ENCODE data around the gene SSR1.
"Not testable (repeated sequence)": the region's sequence is repeated elsewhere in the genome, so short reads cannot be mapped to it uniquely, and the experiment has no call there.

Gene SSR1

DNA sequence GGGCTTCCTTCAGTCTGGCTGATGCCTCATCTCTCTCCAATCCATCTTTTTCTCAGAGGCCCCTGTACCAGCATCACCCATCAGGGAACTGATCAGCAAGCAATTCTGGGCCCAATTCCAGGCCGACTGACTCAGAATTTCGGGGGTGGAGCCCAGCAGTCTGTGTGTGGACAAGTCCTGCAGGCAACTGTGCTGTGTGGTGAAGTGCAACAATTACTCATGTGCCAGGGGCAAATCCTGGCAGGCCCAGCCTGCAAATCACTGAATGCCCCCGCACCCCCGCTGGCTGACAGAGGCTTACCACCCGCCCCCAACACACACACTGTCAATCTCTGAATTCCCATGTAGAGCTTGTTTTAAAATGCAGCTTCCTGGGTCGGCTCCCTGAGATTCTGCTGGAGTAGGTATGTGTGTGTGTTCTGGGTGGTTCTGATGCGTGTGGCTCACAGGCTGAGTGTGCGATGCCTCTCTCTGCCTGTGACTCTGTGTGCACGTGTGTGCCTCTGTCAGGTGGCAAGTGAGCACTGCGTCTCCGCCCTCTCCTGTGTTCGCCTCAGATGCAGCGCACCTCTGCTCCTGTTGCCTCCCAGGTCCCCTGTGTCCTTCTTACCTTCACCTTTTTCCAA is 45.4 kb downstream of the SSR1 start:
- Histone ChIP-seq H3K79me2 (ENCODE audit: insufficient read depth, low read length) (no peaks in the 10 kb centered on the region), H3K9me2 (ENCODE audit: low read depth, low read length) (no peaks in the 10 kb centered on the region), H3K27ac (ENCODE audit: low read depth, low read length, poor library complexity, severe bottlenecking) (no peak overlapping the region), H3K4me2 (ENCODE audit: low read length) (no peak overlapping the region), H3K27me3 (ENCODE audit: insufficient read depth, low read length) (peaks cover 8% of the 10 kb centered on the region; the same call in 1 of the 2 replicates), H4K20me1 (ENCODE audit: insufficient read depth, low read length) (no peaks in the 10 kb centered on the region), H3F3A (ENCODE audit: insufficient read depth, low read length) (no peaks in the 10 kb centered on the region), H3K36me3 (ENCODE audit: insufficient read depth, low read length) (no peaks in the 10 kb centered on the region; the same call in 1 of the 2 replicates), H3K4me1 (ENCODE audit: insufficient read depth, low read length, severe bottlenecking) (no peaks in the 10 kb centered on the region), H3K9me3 (ENCODE audit: low read length) (no peaks in the 10 kb centered on the region), H3K9ac (ENCODE audit: low read length) (no peak overlapping the region), H2AFZ (ENCODE audit: low read length) (no peak overlapping the region), H3K4me3 (ENCODE audit: low read depth, low read length, poor library complexity, severe bottlenecking) (no peak overlapping the region)
- TF ChIP-seq CTCF (IDR thresholded peaks at IDR 0.05; ENCODE audit: low read length) = no peak

GRCh38 chr6:7267071-7267465 is 45.9 kb downstream of the SSR1 start:
- Histone ChIP-seq H3K27ac (ENCODE audit: low read depth, low read length, poor library complexity, severe bottlenecking) (no peak overlapping the region), H3F3A (ENCODE audit: insufficient read depth, low read length) (no peaks in the 10 kb centered on the region), H4K20me1 (ENCODE audit: insufficient read depth, low read length) (no peaks in the 10 kb centered on the region), H3K9ac (ENCODE audit: low read length) (no peak overlapping the region), H3K4me1 (ENCODE audit: insufficient read depth, low read length, severe bottlenecking) (peaks cover under 1% of the 10 kb centered on the region), H3K79me2 (ENCODE audit: insufficient read depth, low read length) (no peaks in the 10 kb centered on the region), H3K36me3 (ENCODE audit: insufficient read depth, low read length) (no peaks in the 10 kb centered on the region; the same call in 1 of the 2 replicates), H3K9me3 (ENCODE audit: low read length) (no peaks in the 10 kb centered on the region), H3K9me2 (ENCODE audit: low read depth, low read length) (no peaks in the 10 kb centered on the region), H3K4me3 (ENCODE audit: low read depth, low read length, poor library complexity, severe bottlenecking) (no peak overlapping the region), H2AFZ (ENCODE audit: low read length) (no peak overlapping the region), H3K4me2 (ENCODE audit: low read length) (no peak overlapping the region), H3K27me3 (ENCODE audit: insufficient read depth, low read length) (peaks cover 8% of the 10 kb centered on the region; the same call in 1 of the 2 replicates)
- TF ChIP-seq EZH2 (IDR thresholded peaks at IDR 0.05; ENCODE audit: borderline replicate concordance, low read length) (no peak), CTCF (IDR thresholded peaks at IDR 0.05; ENCODE audit: low read length) (no peak)

DNA sequence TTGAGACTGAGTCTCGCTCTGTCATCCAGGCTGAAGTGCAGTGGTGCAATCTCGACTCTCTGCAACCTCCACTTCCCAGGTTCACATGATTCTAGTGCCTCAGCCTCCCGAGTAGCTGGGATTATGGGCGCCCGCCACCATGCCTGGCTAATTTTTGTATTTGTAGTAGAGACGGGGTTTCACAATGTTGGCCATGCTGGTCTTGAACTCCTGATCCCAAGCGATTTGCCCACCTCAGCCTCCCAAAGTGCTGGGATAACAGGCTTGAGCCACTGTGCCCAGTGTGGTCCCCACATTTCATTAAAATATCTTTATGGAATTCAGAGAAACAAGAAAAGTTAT is 47.6 kb downstream of the SSR1 start:
- H3K79me2 ChIP-seq (ENCODE audit: insufficient read depth, low read length); H3K36me3 ChIP-seq (ENCODE audit: insufficient read depth, low read length); H3K9me2 ChIP-seq (ENCODE audit: low read depth, low read length); H2AFZ ChIP-seq (ENCODE audit: low read length); H3K27me3 ChIP-seq (ENCODE audit: insufficient read depth, low read length); H3F3A ChIP-seq (ENCODE audit: insufficient read depth, low read length); H3K9me3 ChIP-seq (ENCODE audit: low read length); H3K27ac ChIP-seq (ENCODE audit: low read depth, low read length, poor library complexity, severe bottlenecking); H3K4me2 ChIP-seq (ENCODE audit: low read length); H3K9ac ChIP-seq (ENCODE audit: low read length); H3K4me3 ChIP-seq (ENCODE audit: low read depth, low read length, poor library complexity, severe bottlenecking); H4K20me1 ChIP-seq (ENCODE audit: insufficient read depth, low read length): not testable (repeated sequence)
- H3K4me1 ChIP-seq (ENCODE audit: insufficient read depth, low read length, severe bottlenecking) = peaks cover 16% of the 10 kb centered on the region

- no peak overlapping the region for H3K9ac ChIP-seq (ENCODE audit: low read length)
- no peaks in the 10 kb centered on the region for H3F3A ChIP-seq (ENCODE audit: insufficient read depth, low read length)
- H3K27ac ChIP-seq (ENCODE audit: low read depth, low read length, poor library complexity, severe bottlenecking) = no peak overlapping the region
- no peak overlapping the region for H2AFZ ChIP-seq (ENCODE audit: low read length)
- peaks cover 8% of the 10 kb centered on the region; the same call in 1 of the 2 replicates for H3K27me3 ChIP-seq (ENCODE audit: insufficient read depth, low read length)
- no peak overlapping the region for H3K4me3 ChIP-seq (ENCODE audit: low read depth, low read length, poor library complexity, severe bottlenecking)
- no peaks in the 10 kb centered on the region for H3K79me2 ChIP-seq (ENCODE audit: insufficient read depth, low read length)
- no peaks in the 10 kb centered on the region for H3K9me3 ChIP-seq (ENCODE audit: low read length)
- H4K20me1 ChIP-seq (ENCODE audit: insufficient read depth, low read length) = no peaks in the 10 kb centered on the region
- no peaks in the 10 kb centered on the region for H3K9me2 ChIP-seq (ENCODE audit: low read depth, low read length)
- no peaks in the 10 kb centered on the region; the same call in 1 of the 2 replicates for H3K36me3 ChIP-seq (ENCODE audit: insufficient read depth, low read length)
- TF ChIP-seq EZH2 (IDR thresholded peaks at IDR 0.05; ENCODE audit: borderline replicate concordance, low read length) (no peak), CTCF (IDR thresholded peaks at IDR 0.05; ENCODE audit: low read length) (no peak)
- H3K4me2 ChIP-seq (ENCODE audit: low read length) = no peak overlapping the region
- H3K4me1 ChIP-seq (ENCODE audit: insufficient read depth, low read length, severe bottlenecking) = peaks cover 16% of the 10 kb centered on the region
These were observed 48.2 kb downstream of the SSR1 start for GRCh38 chr6:7264686-7265384.

All from OCI-LY1 (cell line).